HG03175 (cell line): ENCODE results near the gene TXK.
"Not testable (repeated sequence)": the region's sequence is repeated elsewhere in the genome, so short reads cannot be mapped to it uniquely, and the experiment has no call there.

Source experiments
- ATAC-seq: cut with Tn5 transposase; IDR thresholded peaks from one replicate; pipeline ENCODE4 v1.9.1; 2021; ENCODE audit warnings: mild to moderate bottlenecking, moderate library complexity; ENCODE audit not compliant: unreplicated experiment

The TXK gene

DNA sequence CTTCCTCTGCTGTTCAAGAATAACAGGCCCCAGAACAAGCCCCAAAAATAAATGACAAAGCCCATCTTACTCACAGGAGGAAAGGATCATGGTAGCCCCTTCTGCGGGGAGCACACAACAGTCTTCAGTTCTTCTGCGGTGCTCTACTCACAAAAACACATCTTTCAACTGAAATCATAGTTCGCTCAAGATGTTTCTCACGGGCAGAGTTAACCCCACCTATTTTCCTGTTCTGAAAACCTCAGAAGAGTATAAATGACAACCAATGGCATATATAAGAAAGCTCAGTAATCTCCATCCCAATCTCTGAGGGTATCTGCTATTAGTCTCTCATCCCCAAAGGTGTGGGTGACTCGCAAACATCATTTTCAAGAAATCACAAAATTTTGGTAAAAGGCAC is at the start of gene TXK:
Gene TXK (minus strand): TSS at position 170 of the 400 bp plus-strand sequence. CDS start 80 bp downstream, at position 90.
- no peak for ATAC-seq

DNA sequence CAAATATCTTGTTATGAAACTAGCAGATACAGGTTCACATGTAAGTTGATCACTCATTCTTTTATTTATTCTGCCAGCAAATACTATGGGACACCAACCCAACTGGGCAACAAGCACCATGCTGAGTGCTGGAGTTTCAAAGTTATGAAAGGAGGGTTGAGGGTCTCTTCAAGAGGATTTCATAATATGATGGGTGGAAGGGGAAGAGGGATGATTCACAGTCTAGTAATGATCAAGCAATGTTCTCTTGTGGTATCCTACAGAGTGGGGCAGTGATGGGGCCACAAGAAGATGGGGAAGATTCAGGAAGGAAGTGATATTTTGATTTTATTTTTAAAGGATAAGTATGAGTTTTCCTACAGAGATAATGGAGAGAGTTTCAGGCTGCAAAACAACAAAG is 46.2 kb upstream of the TXK start:
- ATAC-seq: no peak

GRCh38 chr4:48178931-48179330 is 44.9 kb upstream of the TXK start:
- no peak for ATAC-seq

GRCh38 chr4:48175806-48176205 is 41.8 kb upstream of the TXK start:
- ATAC-seq: no peak

DNA sequence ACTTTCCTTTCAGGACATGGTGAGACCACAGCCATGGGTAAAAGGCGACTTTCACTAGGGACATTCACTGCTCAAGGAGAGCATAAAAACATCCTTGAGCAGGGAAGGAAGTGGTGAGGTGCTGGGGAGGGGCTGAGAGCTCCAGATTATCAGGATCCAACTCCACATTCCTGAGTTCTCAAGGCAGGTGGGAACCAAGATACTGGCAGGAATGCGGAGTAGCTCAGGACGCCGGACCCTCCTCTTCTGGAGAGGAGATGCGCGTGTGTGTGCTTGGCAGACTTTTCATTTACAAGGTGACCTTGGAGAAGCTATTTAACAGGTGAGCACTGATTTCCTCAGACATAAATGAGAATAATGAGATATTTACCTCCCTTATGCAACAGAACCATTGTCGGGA is 41.3 kb upstream of the TXK start:
- ATAC-seq: no peak

DNA sequence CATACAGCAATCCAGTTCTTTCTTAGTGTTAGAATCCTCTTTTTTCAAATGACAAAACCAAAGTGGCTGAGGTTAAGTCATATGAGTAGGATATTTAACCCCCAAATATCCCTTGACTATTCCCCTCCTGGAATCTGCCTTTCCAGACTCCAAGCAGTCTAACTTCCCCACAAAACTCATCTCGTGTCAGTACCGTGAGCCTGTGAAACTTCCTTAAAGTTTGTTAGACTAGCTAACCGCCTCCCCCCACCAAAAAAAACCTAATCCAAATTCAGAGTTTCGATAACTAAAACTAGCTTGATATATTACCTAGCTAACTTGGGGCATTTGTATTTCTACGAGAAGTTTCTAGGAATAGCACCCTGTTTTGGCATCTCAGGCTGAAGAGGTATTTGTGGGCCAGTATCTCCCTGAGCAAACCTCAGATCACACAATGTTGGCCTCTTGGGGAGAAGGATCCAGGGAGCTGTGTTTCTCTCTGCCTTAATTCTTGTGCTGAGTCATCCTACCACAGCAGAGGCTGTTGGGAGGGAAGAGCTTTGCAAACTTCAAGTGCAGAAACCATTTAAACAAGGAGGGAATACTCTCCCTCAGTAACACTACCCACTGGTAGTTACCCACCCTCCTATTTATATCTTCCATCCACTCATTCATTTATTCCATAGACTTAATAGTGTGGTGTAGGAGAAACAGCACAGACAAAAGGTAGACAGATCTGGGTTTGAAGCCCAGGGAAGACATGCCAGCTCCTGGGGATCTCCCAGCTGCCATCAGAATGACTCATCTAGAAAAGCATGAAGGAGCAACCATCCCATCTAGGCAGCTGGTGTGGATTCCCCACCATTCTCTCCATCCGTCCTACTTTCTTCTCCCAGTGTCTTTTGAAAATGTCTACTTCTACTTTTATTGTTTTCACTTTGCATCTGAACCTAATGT is 39.3 kb upstream of the TXK start:
- peak; percentile 63 for ATAC-seq

DNA sequence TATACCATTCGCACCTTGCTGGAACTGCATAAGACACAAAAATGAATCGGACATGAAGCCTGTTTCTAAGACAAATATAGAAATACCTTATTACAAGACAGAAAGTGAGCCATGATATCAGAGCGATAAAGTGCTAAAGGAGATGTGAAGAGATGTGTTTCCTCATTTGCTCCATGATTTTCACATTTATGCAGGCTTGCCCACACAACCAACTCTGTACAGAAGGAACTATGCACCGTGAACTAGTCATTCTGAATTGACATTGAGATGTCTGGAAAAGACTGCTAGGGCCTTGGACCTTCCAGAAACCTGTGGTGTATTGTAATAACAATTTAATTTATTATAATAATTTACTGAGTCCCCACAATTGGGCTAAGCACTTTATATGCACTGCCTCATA is 38.6 kb upstream of the TXK start:
- no peak for ATAC-seq

DNA sequence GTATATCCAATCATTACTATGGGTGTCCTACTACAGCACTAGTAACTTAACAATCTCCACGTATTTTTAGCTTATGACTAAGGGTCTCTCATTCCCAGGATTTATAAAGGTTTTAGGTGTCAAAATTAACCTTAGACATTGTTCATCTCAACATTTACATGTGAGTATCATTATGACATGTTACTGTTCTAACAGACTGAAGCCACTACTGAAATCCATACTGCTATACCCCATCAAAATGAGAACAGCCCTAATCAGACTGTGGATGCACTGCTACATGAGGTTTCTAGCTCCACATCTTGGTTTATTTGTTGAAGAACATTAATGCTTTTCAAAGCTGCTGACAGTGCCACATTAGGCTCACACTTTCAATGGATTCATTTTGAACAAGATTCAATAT is 35.6 kb upstream of the TXK start:
- no peak for ATAC-seq

DNA sequence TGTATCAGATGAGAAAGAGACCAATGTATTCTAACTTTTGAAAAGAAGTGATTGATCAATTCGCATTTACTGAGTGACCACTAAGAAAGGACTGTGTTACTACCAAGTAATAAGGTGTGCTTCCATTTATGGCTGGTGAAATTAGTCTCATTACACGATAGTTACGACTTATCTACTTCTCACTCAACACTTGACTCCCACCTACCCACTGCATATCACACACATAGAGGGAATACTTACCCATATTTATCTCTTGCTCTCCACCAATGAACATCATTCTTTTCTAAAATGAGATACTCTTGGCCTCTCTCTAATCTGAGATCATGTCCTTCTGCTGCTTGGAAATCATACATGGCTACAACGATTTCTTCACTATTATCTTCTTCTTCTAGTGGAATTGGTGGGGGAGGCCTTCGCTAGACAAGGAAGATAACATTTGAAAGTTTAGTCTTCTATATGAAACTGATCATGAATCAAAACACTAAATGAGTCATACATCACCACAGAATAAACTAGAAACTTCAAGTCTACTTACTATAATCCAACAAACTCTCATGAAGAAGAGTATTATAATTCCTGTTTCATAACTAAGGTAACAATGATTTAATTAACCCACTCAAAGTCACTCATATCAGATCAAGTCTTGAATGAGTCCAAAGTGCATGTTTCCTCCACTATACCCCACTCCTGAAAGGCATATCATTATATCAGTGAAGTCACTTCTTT is 33.7 kb upstream of the TXK start:
- ATAC-seq: no peak

DNA sequence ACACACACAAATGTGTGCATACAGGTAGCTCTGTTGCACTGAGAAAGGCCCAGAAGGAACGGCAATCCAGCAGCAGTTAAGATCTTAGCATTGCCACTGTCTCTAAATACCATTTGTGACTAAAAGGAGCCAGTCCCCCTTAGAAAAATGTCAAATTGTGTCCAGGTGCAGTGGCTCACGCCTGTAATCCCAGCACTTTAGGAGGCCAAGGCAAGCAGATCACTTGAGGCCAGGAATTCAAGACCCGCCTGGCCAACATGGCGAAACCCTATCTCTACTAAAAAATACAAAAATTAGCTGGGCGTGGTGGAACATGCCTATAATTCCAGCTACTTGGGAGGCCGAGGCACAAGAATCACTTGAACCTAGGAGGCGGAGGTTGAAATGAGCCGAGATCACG is 30.5 kb upstream of the TXK start:
- not testable (repeated sequence) for ATAC-seq

DNA sequence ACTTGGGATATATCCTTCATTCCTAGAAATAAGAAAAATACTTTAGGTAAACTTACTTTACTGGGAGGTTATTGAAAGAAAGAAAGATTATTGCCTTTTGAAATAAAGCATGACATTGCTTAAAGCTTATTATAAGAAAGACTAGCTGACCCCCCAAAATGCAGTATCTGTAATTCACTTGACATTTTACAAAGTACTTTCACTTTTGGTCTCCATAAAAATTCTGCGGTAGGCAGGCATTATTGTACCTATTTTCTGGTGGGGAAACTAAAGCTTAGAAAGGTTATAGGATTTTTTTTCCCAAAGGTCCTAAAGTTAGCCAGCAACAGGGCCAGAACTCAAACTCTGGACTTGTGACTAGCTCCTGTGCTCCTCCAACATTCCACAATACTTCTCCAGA is 29.7 kb upstream of the TXK start:
- no peak for ATAC-seq

- no peak for ATAC-seq
Measured at GRCh38 chr4:48162162-48162561, 28.1 kb upstream of the TXK start.

- ATAC-seq: no peak
Measured at GRCh38 chr4:48157271-48157670, 23.2 kb upstream of the TXK start.

- ATAC-seq: no peak
Measured at GRCh38 chr4:48156423-48156822, 22.4 kb upstream of the TXK start.

GRCh38 chr4:48153791-48154550 is 19.9 kb upstream of the TXK start:
- ATAC-seq: no peak

- no peak for ATAC-seq
Measured at GRCh38 chr4:48152259-48152658, 18.2 kb upstream of the TXK start.

DNA sequence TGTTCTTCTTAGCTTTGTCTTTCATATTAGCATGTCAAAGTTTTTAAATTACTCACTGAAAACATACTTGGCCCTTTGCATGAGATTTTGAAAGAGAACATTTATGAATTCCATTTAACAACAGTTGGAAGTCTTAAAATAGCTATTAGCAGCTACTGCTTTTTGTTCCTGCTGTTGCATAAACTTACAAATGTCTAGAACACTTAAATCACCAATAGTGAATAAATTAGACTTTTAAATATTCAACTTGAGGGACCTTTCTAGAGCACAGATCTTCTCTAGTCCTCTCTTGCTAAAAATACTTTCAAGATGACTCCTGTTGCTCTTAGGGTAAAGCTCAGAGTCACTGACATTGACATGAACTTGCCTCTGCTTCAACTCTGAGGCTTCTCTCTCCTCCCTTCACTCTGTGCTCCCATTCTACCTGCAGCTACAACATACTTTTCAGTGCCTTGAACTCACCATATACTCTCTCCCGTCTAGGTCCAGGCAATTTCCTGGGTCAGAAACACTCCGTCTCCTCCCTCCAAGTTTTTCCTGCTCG is 15.8 kb upstream of the TXK start:
- ATAC-seq: no peak

DNA sequence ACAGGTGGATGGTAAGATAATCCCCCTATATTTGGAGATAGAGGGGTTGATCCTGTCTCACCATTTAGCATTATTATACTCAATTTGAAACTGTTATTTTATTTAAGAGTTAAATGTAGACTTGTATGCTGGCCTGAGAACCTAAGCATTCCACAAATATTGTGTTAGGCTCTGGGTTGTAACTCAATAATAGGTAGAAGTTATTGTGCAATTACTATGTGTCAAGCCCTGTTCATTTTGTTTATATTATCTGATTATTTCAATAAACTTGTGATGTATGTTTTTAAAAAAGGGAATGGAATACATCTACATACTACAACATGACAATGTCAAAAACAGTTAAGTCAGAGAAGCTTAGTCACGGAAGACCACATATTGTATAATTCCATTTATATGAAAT is 13.6 kb upstream of the TXK start:
- no peak for ATAC-seq

- peak; percentile 47 for ATAC-seq
Measured at GRCh38 chr4:48141048-48141447, 7.0 kb upstream of the TXK start.

- no peak for ATAC-seq
Measured at GRCh38 chr4:48139691-48140090, 5.6 kb upstream of the TXK start.

- peak; percentile 92 for ATAC-seq
Measured at GRCh38 chr4:48138936-48139335, 4.9 kb upstream of the TXK start.
